GM18505 (cell line): ENCODE data around the gene GTF3C2.
"Not testable (repeated sequence)": the region's sequence is repeated elsewhere in the genome, so short reads cannot be mapped to it uniquely, and the experiment has no call there.

Source experiments
- ATAC-seq: cut with Tn5 transposase; IDR thresholded peaks from one replicate; pipeline ENCODE4 v1.9.1; 2021; ENCODE audit not compliant: unreplicated experiment
- POLR2A ChIP-seq: IDR thresholded peaks from 4 replicates; pipeline ENCODE4 v1.6.1; 2011; ENCODE audit warnings: borderline replicate concordance; ENCODE audit not compliant: insufficient read depth, insufficient read length; ENCODE audit errors: extremely low read depth

The GTF3C2 gene

GRCh38 chr2:27320958-27321543 is 35.5 kb downstream of the GTF3C2 start:
- no peak for ATAC-seq
- TF ChIP-seq POLR2A: no peak

GRCh38 chr2:27319839-27320238 is 36.7 kb downstream of the GTF3C2 start:
- not testable (repeated sequence) for ATAC-seq

GRCh38 chr2:27316655-27317412 is 39.7 kb downstream of the GTF3C2 start:
- no peak for ATAC-seq
- TF ChIP-seq POLR2A: no peak

- no peak for ATAC-seq
- TF ChIP-seq POLR2A: no peak
These were observed 41.4 kb downstream of the GTF3C2 start for GRCh38 chr2:27315122-27315521.

- no peak for ATAC-seq
- TF ChIP-seq POLR2A: no peak
These were observed 41.9 kb downstream of the GTF3C2 start for GRCh38 chr2:27314709-27315108.

GRCh38 chr2:27313882-27314645 is 42.5 kb downstream of the GTF3C2 start:
- ATAC-seq: no peak
- no peak for TF ChIP-seq POLR2A

- TF ChIP-seq POLR2A: no peak
- no peak for ATAC-seq
These were observed 44.4 kb downstream of the GTF3C2 start for GRCh38 chr2:27312152-27312551.

- no peak for ATAC-seq
- no peak for TF ChIP-seq POLR2A
These were observed 46.9 kb downstream of the GTF3C2 start for GRCh38 chr2:27309651-27310050.

GRCh38 chr2:27308359-27308881 is 48.1 kb downstream of the GTF3C2 start, which contains the start of gene UCN:
Gene UCN (minus strand): TSS chr2:27308445. CDS start chr2:27307895, 550 bp downstream.
- ATAC-seq: no peak
- TF ChIP-seq POLR2A: no peak

GRCh38 chr2:27307545-27308358 is 48.8 kb downstream of the GTF3C2 start:
- no peak for TF ChIP-seq POLR2A
- no peak for ATAC-seq

- no peak for TF ChIP-seq POLR2A
- no peak for ATAC-seq
These were observed 49.3 kb downstream of the GTF3C2 start for GRCh38 chr2:27307287-27307544.

GRCh38 chr2:27306573-27307286 is 49.8 kb downstream of the GTF3C2 start:
- ATAC-seq: no peak
- TF ChIP-seq POLR2A: no peak

GRCh38 chr2:27306136-27306535 is 50.4 kb downstream of the GTF3C2 start:
- no peak for ATAC-seq
- TF ChIP-seq POLR2A: no peak

- TF ChIP-seq POLR2A: no peak
- no peak for ATAC-seq
These were observed 51.0 kb downstream of the GTF3C2 start for GRCh38 chr2:27305516-27305915.
